Naive thymus-derived CD4-positive, alpha-beta T cell (primary cell): ENCODE measurements around the gene MUCL3. TPM values are rescaled to one million over a fixed set of nuclear protein-coding genes. Genes with fewer than 3 reads are reported as not detected.
A peak's percentile ranks its signal among the peaks of the same experiment; 100 is the strongest.
"Not testable (repeated sequence)": the region's sequence is repeated elsewhere in the genome, so short reads cannot be mapped to it uniquely, and the experiment has no call there.

Experiments
- ATAC-seq: fragments of 150-1000 bp; cut with Tn5 transposase; 2 replicates; pipeline ENCODE4 v1.10.0; 2021; ENCODE audit warnings: mild to moderate bottlenecking, moderate library complexity
- CTCF ChIA-PET: fragments of 350-600 bp; sonication (Branson Sonifier 250); formaldehyde crosslinking; loops from one replicate; lab custom pipeline; 2021; ENCODE audit warnings: antibody characterized with exemption; lab: Charles Lee
- POLR2A ChIA-PET: fragments of 350-600 bp; sonication (Branson Sonifier 250); formaldehyde crosslinking; loops from one replicate; lab custom pipeline; 2021; ENCODE audit warnings: antibody characterized with exemption, inconsistent platforms; lab: Charles Lee
- DNase-seq, 9 donors: peaks; one replicate each; pipeline versions ENCODE4 v3.0.0 to v3.0.0-alpha.2; 2020 to 2022; ENCODE audit warnings: mixed read lengths in 1 of 9
- H3K27ac ChIP-seq: one replicate; pipeline ENCODE4 v1.7.0; 2013; ENCODE audit warnings: mild to moderate bottlenecking, low read depth, low read length, moderate library complexity
- H3K27me3 ChIP-seq, 2 donors: one replicate each; pipeline ENCODE4 v1.7.0; 2013; ENCODE audit warnings: low read length in 2 of 2, mild to moderate bottlenecking in 2 of 2, moderate library complexity in 2 of 2; ENCODE audit not compliant: control insufficient read depth in 2 of 2, insufficient read depth in 2 of 2
- H3K36me3 ChIP-seq, 3 experiments: 1 replicate in 2 of 3; 2 replicates in 1 of 3; pipeline ENCODE4 v1.7.0; 2013; ENCODE audit warnings: low read length in 3 of 3, mild to moderate bottlenecking in 3 of 3, moderate library complexity in 1 of 3; ENCODE audit not compliant: insufficient read depth in 3 of 3, control insufficient read depth in 2 of 3
- H3K4me1 ChIP-seq, 2 donors: one replicate each; pipeline ENCODE4 v1.7.0; 2013; ENCODE audit warnings: low read length in 2 of 2, mild to moderate bottlenecking in 2 of 2, moderate library complexity in 1 of 2; ENCODE audit not compliant: control insufficient read depth in 2 of 2, insufficient read depth in 2 of 2
- H3K4me3 ChIP-seq: 2 replicates; pipeline ENCODE4 v1.7.0; 2013; ENCODE audit warnings: mild to moderate bottlenecking, low read length
- H3K9me3 ChIP-seq, 3 experiments: 1 replicate in 2 of 3; 2 replicates in 1 of 3; pipeline ENCODE4 v1.7.0; 2013; ENCODE audit warnings: low read length in 3 of 3; ENCODE audit not compliant: control insufficient read depth in 2 of 3
- H3K27ac Mint-ChIP-seq, 9 donors: one replicate each; pipeline ENCODE4 v1.8.0; 2020 to 2022; ENCODE audit warnings: mixed read lengths in 9 of 9, mild to moderate bottlenecking in 8 of 9, moderate library complexity in 5 of 9, inconsistent platforms in 2 of 9
- H3K27me3 Mint-ChIP-seq, 5 donors: one replicate each; pipeline ENCODE4 v1.8.0; 2021 to 2022; ENCODE audit warnings: mixed read lengths in 5 of 5, mild to moderate bottlenecking in 1 of 5
- H3K36me3 Mint-ChIP-seq, 5 donors: one replicate each; pipeline ENCODE4 v1.8.0; 2020 to 2022; ENCODE audit warnings: mixed read lengths in 5 of 5, mild to moderate bottlenecking in 3 of 5, inconsistent platforms in 1 of 5
- H3K4me1 Mint-ChIP-seq, 7 donors: one replicate each; pipeline ENCODE4 v1.8.0; 2020 to 2022; ENCODE audit warnings: mixed read lengths in 7 of 7, mild to moderate bottlenecking in 3 of 7, inconsistent platforms in 1 of 7
- H3K4me3 Mint-ChIP-seq, 10 donors: one replicate each; pipeline ENCODE4 v1.8.0; 2020 to 2022; ENCODE audit warnings: mild to moderate bottlenecking in 10 of 10, mixed read lengths in 10 of 10, moderate library complexity in 6 of 10, inconsistent platforms in 2 of 10
- H3K9me3 Mint-ChIP-seq, 11 donors: one replicate each; pipeline ENCODE4 v1.8.0; 2020 to 2022; ENCODE audit warnings: mixed read lengths in 11 of 11, mild to moderate bottlenecking in 4 of 11, inconsistent platforms in 1 of 11, moderate library complexity in 1 of 11
- intact Hi-C, 2 donors: fragments of 100-400 bp; cut with micrococcal nuclease; formaldehyde crosslinking; loops; one replicate each; pipeline ENCODE4 v1.15.1; 2023
- polyA plus RNA-seq, 2 donors: library from polyadenylated mRNA; unstranded; fragments of 300-500 nt; fragmentation: Illumina TruSeq; gene quantifications; one replicate each; pipeline ENCODE4 v1.2.3, GENCODE V29; 2021
- total RNA-seq, 6 experiments: library from RNA in 5 of 6; stranded (reverse) in 5 of 6; gene quantifications; 1 replicate in 5 of 6; 2 replicates in 1 of 6; pipeline ENCODE4 v1.2.3 and lab custom pipeline; 2021 to 2026

The MUCL3 gene
- total and polyA plus RNA-seq, 7 experiments from 2014 or later, result not detected

DNA sequence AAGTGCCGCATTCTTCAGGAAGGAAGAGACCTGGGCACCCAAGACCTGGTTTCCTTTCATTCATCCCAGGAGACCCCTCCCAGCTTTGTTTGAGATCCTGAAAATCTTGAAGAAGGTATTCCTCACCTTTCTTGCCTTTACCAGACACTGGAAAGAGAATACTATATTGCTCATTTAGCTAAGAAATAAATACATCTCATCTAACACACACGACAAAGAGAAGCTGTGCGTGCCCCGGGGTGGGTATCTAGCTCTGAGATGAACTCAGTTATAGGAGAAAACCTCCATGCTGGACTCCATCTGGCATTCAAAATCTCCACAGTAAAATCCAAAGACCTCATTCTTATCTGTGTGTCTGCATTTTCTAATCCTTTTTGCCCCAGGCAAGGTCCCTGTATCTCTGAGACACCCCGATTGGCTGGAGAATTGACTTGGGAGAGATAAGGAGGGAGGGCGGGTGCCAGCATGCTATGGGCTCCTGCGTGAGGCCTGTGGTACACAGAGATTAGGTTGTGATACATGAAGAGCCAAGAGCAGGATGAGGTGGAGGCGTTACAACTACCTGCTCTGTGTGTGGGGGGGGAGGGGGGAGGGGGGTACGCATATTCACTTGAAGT is 47.5 kb downstream of the MUCL3 start:
- H3K4me3 Mint-ChIP-seq, result no peak overlapping the region
- CTCF ChIA-PET, result no interaction called here
- H3K4me1 Mint-ChIP-seq, result peaks cover 11 to 18% (median 14%) of the 10 kb centered on the region in 7 donors
- no peaks in the 10 kb centered on the region for H3K9me3 ChIP-seq
- DNase-seq, result no peak
- POLR2A ChIA-PET, result interaction anchor here (1.2 kb wide), 1 partner anchor 20 kb away, joined by 3 read pairs; no protein-coding TSS in a partner anchor
- H3K4me3 ChIP-seq, result no peak overlapping the region
- no peaks in the 10 kb centered on the region for H3K9me3 Mint-ChIP-seq
- intact Hi-C loops, result no loop called here
- ATAC-seq, result no peak
- no peaks in the 10 kb centered on the region for H3K36me3 ChIP-seq
- H3K27ac ChIP-seq, result no peak overlapping the region
- H3K36me3 Mint-ChIP-seq, result no peaks in the 10 kb centered on the region
- H3K4me1 ChIP-seq, result peaks cover 0 to 12% of the 10 kb centered on the region in 2 donors
- H3K27me3 Mint-ChIP-seq, result peaks cover 4 to 9% (median 6%) of the 10 kb centered on the region in 5 donors
- no peaks in the 10 kb centered on the region for H3K27me3 ChIP-seq
- H3K27ac Mint-ChIP-seq, result no peak overlapping the region

DNA sequence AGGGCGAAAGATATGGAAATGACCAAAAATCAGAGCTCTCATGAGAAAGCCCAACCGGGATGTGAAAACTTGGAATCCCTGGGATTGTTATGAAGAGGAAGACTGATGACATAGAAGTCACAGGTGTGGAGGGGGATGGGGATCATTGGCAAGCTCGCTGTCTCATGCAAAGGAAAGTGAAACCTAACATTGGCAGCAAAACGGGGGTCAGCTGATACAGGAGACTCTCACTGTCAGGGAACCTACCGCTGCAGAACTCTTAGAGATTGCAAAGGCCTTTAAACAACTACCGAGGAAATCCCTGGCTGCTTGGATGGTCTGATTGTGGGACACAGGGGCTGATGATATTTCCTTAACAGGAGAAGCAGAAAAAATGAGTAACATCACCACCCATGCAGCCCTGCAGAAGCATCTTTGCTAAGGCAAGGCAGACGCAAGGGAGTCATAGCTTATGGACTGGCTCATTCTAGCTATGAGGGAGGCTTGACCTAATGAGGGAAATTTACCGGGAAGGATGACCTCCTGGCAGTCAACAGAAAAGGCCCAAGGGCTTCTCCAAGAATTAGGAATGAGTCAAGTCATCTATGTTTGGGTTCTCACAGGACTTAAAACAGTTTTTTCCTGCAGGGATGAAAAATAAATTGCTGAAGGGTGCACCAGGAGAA is 49.8 kb downstream of the MUCL3 start:
- intact Hi-C loops, result no loop called here
- Histone ChIP-seq H3K9me3 (no peaks in the 10 kb centered on the region), H3K4me3 (peak overlapping the region; percentile 26), H3K27ac (no peak overlapping the region), H3K36me3 (no peaks in the 10 kb centered on the region), H3K4me1 (peaks cover 0 to 12% of the 10 kb centered on the region in 2 donors), H3K27me3 (no peaks in the 10 kb centered on the region)
- ATAC-seq (peak; percentile 67), DNase-seq (peak in 8 of 9 donors; percentile 4 to 51 (median 25))
- Mint-ChIP-seq H3K36me3 (no peaks in the 10 kb centered on the region), H3K27ac (peak overlapping the region; percentile 33 to 90 (median 75)), H3K4me1 (peaks cover 10 to 15% (median 14%) of the 10 kb centered on the region in 7 donors), H3K27me3 (peaks cover 0 to 3% (median 0%) of the 10 kb centered on the region in 5 donors), H3K9me3 (peaks cover 0 to 11% (median 0%) of the 10 kb centered on the region in 11 donors), H3K4me3 (peak overlapping the region; percentile 62 to 90 (median 80))
- ChIA-PET POLR2A (interaction anchor here (1.0 to 1.4 kb wide), 4 partner anchors 9 to 35 kb away, joined by 4 to 5 read pairs (median 4); no protein-coding TSS in a partner anchor), CTCF (interaction anchor here (0.7 to 1.2 kb wide), 3 partner anchors 9 to 60 kb away, joined by 3 to 4 read pairs (median 3); no protein-coding TSS in a partner anchor)

DNA sequence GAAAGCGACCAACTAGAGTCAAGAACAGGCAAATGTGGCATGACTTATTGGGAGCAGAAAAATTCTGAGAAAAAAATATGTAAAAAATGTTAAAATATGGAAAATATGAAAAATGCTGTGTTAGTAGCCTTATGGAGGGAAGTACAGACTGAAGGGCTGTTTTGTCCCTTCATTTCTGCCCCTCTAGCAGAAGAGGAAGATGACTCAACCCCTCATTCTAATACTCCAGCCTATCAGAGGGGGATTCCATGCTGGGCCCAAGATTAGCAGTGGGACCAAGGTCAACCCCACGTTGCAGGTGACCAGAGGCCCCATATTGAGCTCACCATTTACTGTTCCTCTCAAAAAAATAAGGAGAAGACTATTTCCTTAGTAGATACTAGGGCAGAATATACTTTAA is 51.1 kb downstream of the MUCL3 start:
- H3K27me3 Mint-ChIP-seq, result peaks cover 0 to 5% (median 0%) of the 10 kb centered on the region in 5 donors
- H3K4me1 Mint-ChIP-seq, result peaks cover 10 to 15% (median 14%) of the 10 kb centered on the region in 7 donors
- CTCF ChIA-PET, result no interaction called here
- Histone ChIP-seq H3K27ac (no peak overlapping the region), H3K9me3 (no peaks in the 10 kb centered on the region), H3K27me3 (no peaks in the 10 kb centered on the region), H3K4me1 (peaks cover 0 to 12% of the 10 kb centered on the region in 2 donors), H3K36me3 (no peaks in the 10 kb centered on the region), H3K4me3 (no peak overlapping the region)
- intact Hi-C loops, result no loop called here
- ATAC-seq (no peak), DNase-seq (no peak)
- H3K4me3 Mint-ChIP-seq, result no peak overlapping the region
- H3K36me3 Mint-ChIP-seq, result no peaks in the 10 kb centered on the region
- POLR2A ChIA-PET, result no interaction called here
- no peak overlapping the region for H3K27ac Mint-ChIP-seq
- peaks cover 0 to 11% (median 0%) of the 10 kb centered on the region in 11 donors for H3K9me3 Mint-ChIP-seq

DNA sequence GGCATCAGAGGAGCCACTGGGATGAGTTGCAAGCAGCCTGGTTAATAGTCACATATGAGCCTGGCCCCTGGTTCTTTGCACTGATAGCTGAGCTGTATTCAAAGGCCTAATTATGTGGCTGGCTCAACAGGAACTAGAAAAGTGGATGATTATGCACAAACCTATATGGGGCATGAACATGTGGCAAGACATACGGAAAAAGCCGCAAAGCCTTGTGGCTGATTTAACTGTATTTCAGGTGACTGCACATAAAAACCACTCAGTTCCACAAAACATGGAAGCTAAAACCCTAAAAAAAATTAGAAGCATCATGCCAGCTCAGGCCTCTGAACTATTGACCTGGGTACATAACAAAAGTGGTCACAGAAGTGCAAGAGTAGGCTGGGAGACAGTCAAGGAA is 56.5 kb downstream of the MUCL3 start:
- ATAC-seq (no peak), DNase-seq (no peak)
- peaks cover 0 to 11% (median 0%) of the 10 kb centered on the region in 11 donors for H3K9me3 Mint-ChIP-seq
- H3K4me1 Mint-ChIP-seq, result peaks cover 0 to 9% (median 0%) of the 10 kb centered on the region in 7 donors
- H3K27ac Mint-ChIP-seq, result no peak overlapping the region
- POLR2A ChIA-PET, result no interaction called here
- no peaks in the 10 kb centered on the region for H3K36me3 Mint-ChIP-seq
- H3K4me3 Mint-ChIP-seq, result no peak overlapping the region
- Histone ChIP-seq H3K36me3 (no peaks in the 10 kb centered on the region), H3K27me3 (no peaks in the 10 kb centered on the region), H3K9me3 (no peaks in the 10 kb centered on the region), H3K27ac (no peak overlapping the region), H3K4me3 (no peak overlapping the region), H3K4me1 (no peaks in the 10 kb centered on the region)
- intact Hi-C loops, result no loop called here
- CTCF ChIA-PET, result no interaction called here
- H3K27me3 Mint-ChIP-seq, result peaks cover 0 to 5% (median 0%) of the 10 kb centered on the region in 5 donors

DNA sequence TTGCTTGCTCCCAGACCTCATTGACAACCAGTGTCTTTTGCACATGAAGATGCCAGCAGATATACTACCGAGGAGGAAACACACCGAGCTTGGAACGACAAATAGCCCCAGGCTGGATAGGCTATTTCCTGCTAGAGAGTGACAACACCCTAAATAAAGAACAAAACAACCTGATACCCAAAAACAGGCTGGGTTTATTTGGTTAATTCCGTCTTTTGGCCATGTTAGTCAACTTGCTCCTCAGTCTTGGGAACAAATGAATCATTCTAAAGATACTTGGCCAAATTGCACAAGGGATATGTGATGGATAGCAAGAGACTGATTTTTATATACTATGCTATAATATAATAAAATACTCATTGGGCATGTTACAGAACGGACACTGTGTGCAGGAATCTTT is 58.0 kb downstream of the MUCL3 start:
- Mint-ChIP-seq H3K27ac (no peak overlapping the region), H3K4me3 (no peak overlapping the region), H3K36me3 (no peaks in the 10 kb centered on the region), H3K4me1 (peaks cover 0 to 12% (median 0%) of the 10 kb centered on the region in 7 donors), H3K9me3 (peaks cover 0 to 9% (median 0%) of the 10 kb centered on the region in 11 donors), H3K27me3 (peaks cover 0 to 5% (median 0%) of the 10 kb centered on the region in 5 donors)
- ChIA-PET POLR2A (no interaction called here), CTCF (interaction anchor here (0.7 kb wide), 1 partner anchor 131 kb away, joined by 3 read pairs; no protein-coding TSS in a partner anchor)
- H3K9me3 ChIP-seq, result no peaks in the 10 kb centered on the region
- H3K36me3 ChIP-seq, result no peaks in the 10 kb centered on the region
- H3K4me1 ChIP-seq, result no peaks in the 10 kb centered on the region
- no peak for ATAC-seq
- H3K4me3 ChIP-seq, result no peak overlapping the region
- no peak overlapping the region for H3K27ac ChIP-seq
- intact Hi-C loops, result no loop called here
- DNase-seq, result no peak
- H3K27me3 ChIP-seq, result no peaks in the 10 kb centered on the region

DNA sequence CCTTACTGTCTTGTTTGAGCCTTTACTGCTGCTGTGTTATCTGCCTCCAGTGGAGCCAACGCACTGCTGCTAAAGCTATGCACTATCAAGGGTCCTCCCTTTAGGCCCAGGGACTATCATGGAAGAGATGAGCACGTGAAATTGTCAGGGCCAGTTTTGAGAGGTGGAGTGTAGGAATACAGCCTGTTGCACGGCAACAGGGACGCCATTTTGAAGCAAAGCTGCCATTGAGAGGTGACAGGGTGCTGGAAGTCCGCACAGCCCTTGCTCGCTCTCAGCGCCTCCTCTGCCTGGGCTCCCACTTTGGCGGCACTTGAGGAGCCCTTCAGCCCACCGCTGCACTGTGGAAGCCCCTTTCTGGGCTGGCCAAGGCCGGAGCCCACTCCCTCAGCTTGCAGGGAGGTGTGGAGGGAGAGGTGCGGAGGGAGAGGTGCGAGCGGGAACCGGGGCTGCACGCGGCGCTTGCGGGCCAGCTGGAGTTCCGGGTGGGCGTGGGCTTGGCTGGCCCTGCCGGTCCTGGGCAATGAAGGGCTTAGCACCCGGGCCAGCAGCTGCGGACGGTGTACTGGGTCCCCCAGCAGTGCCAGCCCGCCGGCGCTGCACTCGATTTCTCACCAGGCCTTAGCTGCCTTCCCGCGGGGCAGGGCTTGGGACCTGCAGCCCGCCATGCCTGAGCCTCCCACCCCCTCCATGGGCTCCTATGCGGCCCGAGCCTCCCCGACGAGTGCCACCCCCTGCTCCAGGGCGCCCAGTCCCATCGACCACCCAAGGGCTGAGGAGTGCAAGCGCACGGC is 59.5 kb downstream of the MUCL3 start:
- H3K27me3 Mint-ChIP-seq, H3K36me3 ChIP-seq, H3K27ac ChIP-seq, ATAC-seq, H3K36me3 Mint-ChIP-seq, CTCF ChIA-PET, intact Hi-C loops, DNase-seq, H3K9me3 Mint-ChIP-seq, H3K9me3 ChIP-seq, H3K27me3 ChIP-seq, H3K4me1 ChIP-seq, H3K4me3 ChIP-seq, H3K27ac Mint-ChIP-seq: not testable (repeated sequence)
- POLR2A ChIA-PET, result interaction anchor here (1.2 kb wide), 1 partner anchor 10 kb away, joined by 4 read pairs; no protein-coding TSS in a partner anchor
- Mint-ChIP-seq H3K4me3 (peak overlapping the region in 1 of 10 donors; percentile 0), H3K4me1 (peaks cover 0 to 15% (median 4%) of the 10 kb centered on the region in 7 donors)
